ENCODE data around the gene WWTR1.

DNA sequence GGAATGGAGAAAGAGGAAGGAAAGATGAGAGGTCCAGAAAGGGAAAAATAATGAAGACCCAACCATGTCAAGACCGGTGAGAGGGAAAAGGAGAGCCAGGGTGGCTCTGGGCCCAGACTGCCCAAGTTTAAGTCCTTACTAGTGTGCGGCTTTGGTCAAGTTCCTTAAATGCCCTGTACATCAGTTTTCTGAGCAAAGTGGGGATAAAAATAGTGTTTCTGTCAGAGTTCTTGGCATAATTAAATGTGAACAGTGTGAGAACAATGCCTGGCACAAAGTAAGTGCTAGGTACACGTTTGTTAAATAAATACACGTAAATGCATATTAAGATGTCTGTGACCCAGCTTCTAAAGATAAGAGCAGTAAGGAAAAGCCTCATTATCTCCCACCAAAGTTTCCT is 23.8 kb downstream of the WWTR1 start:
- TF ChIP-seq, protein P1, sequence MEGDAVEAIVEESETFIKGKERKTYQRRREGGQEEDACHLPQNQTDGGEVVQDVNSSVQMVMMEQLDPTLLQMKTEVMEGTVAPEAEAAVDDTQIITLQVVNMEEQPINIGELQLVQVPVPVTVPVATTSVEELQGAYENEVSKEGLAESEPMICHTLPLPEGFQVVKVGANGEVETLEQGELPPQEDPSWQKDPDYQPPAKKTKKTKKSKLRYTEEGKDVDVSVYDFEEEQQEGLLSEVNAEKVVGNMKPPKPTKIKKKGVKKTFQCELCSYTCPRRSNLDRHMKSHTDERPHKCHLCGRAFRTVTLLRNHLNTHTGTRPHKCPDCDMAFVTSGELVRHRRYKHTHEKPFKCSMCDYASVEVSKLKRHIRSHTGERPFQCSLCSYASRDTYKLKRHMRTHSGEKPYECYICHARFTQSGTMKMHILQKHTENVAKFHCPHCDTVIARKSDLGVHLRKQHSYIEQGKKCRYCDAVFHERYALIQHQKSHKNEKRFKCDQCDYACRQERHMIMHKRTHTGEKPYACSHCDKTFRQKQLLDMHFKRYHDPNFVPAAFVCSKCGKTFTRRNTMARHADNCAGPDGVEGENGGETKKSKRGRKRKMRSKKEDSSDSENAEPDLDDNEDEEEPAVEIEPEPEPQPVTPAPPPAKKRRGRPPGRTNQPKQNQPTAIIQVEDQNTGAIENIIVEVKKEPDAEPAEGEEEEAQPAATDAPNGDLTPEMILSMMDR (IDR thresholded peaks at IDR 0.05), result no peak
- no peak for TF ChIP-seq POLR2A (IDR thresholded peaks at IDR 0.05)

All from uterus (tissue), 2 donors.